ENCODE measurements around the gene NOMO2.
"Not testable (repeated sequence)": the region's sequence is repeated elsewhere in the genome, so short reads cannot be mapped to it uniquely, and the experiment has no call there.

Gene NOMO2

GRCh38 chr16:18571307-18571850 is 9.5 kb upstream of the NOMO2 start:
- H3K36me3 ChIP-seq (ENCODE audit: control insufficient read depth in 1 of 2, insufficient read depth in 2 of 2, low read length in 2 of 2); H3K4me1 ChIP-seq (ENCODE audit: control insufficient read depth in 1 of 2, insufficient read depth in 2 of 2, low read length in 2 of 2); H3K4me3 ChIP-seq (ENCODE audit: low read depth in 1 of 2, low read length in 2 of 2); H3K27me3 ChIP-seq (ENCODE audit: low read depth, low read length); H3K9me3 ChIP-seq (ENCODE audit: control insufficient read depth in 1 of 2, low read length in 2 of 2); H3K27ac ChIP-seq (ENCODE audit: low read length): not testable (repeated sequence)

- not testable (repeated sequence) for H3K27ac ChIP-seq (ENCODE audit: low read length); H3K4me3 ChIP-seq (ENCODE audit: low read depth in 1 of 2, low read length in 2 of 2); H3K36me3 ChIP-seq (ENCODE audit: control insufficient read depth in 1 of 2, insufficient read depth in 2 of 2, low read length in 2 of 2); H3K4me1 ChIP-seq (ENCODE audit: control insufficient read depth in 1 of 2, insufficient read depth in 2 of 2, low read length in 2 of 2); H3K9me3 ChIP-seq (ENCODE audit: control insufficient read depth in 1 of 2, low read length in 2 of 2); H3K27me3 ChIP-seq (ENCODE audit: low read depth, low read length)
Measured at GRCh38 chr16:18570529-18571306, 8.8 kb upstream of the NOMO2 start.

- not testable (repeated sequence) for H3K27me3 ChIP-seq (ENCODE audit: low read depth, low read length); H3K4me1 ChIP-seq (ENCODE audit: control insufficient read depth in 1 of 2, insufficient read depth in 2 of 2, low read length in 2 of 2); H3K27ac ChIP-seq (ENCODE audit: low read length); H3K36me3 ChIP-seq (ENCODE audit: control insufficient read depth in 1 of 2, insufficient read depth in 2 of 2, low read length in 2 of 2); H3K9me3 ChIP-seq (ENCODE audit: control insufficient read depth in 1 of 2, low read length in 2 of 2)
- H3K4me3 ChIP-seq (ENCODE audit: low read depth in 1 of 2, low read length in 2 of 2): peak overlapping the region; percentile 16 to 45
Measured at GRCh38 chr16:18560416-18561220, 1.3 kb downstream of the NOMO2 start.

- H3K4me3 ChIP-seq (ENCODE audit: low read depth in 1 of 2, low read length in 2 of 2); H3K36me3 ChIP-seq (ENCODE audit: control insufficient read depth in 1 of 2, insufficient read depth in 2 of 2, low read length in 2 of 2); H3K27me3 ChIP-seq (ENCODE audit: low read depth, low read length); H3K4me1 ChIP-seq (ENCODE audit: control insufficient read depth in 1 of 2, insufficient read depth in 2 of 2, low read length in 2 of 2); H3K9me3 ChIP-seq (ENCODE audit: control insufficient read depth in 1 of 2, low read length in 2 of 2); H3K27ac ChIP-seq (ENCODE audit: low read length): not testable (repeated sequence)
Measured at GRCh38 chr16:18553671-18554070, 8.2 kb downstream of the NOMO2 start.

- H3K9me3 ChIP-seq (ENCODE audit: control insufficient read depth in 1 of 2, low read length in 2 of 2); H3K27me3 ChIP-seq (ENCODE audit: low read depth, low read length); H3K36me3 ChIP-seq (ENCODE audit: control insufficient read depth in 1 of 2, insufficient read depth in 2 of 2, low read length in 2 of 2); H3K4me3 ChIP-seq (ENCODE audit: low read depth in 1 of 2, low read length in 2 of 2); H3K27ac ChIP-seq (ENCODE audit: low read length); H3K4me1 ChIP-seq (ENCODE audit: control insufficient read depth in 1 of 2, insufficient read depth in 2 of 2, low read length in 2 of 2): not testable (repeated sequence)
Measured at GRCh38 chr16:18547382-18547781, 14.5 kb downstream of the NOMO2 start.

- H3K27ac ChIP-seq (ENCODE audit: low read length); H3K27me3 ChIP-seq (ENCODE audit: low read depth, low read length); H3K4me1 ChIP-seq (ENCODE audit: control insufficient read depth in 1 of 2, insufficient read depth in 2 of 2, low read length in 2 of 2); H3K4me3 ChIP-seq (ENCODE audit: low read depth in 1 of 2, low read length in 2 of 2); H3K9me3 ChIP-seq (ENCODE audit: control insufficient read depth in 1 of 2, low read length in 2 of 2); H3K36me3 ChIP-seq (ENCODE audit: control insufficient read depth in 1 of 2, insufficient read depth in 2 of 2, low read length in 2 of 2): not testable (repeated sequence)
Measured at GRCh38 chr16:18546853-18547252, 15.0 kb downstream of the NOMO2 start.

- H3K27ac ChIP-seq (ENCODE audit: low read length): not testable (repeated sequence)
Measured at GRCh38 chr16:18544232-18545081, 17.4 kb downstream of the NOMO2 start.

GRCh38 chr16:18541912-18542311 is 20.0 kb downstream of the NOMO2 start:
- not testable (repeated sequence) for H3K27me3 ChIP-seq (ENCODE audit: low read depth, low read length); H3K27ac ChIP-seq (ENCODE audit: low read length); H3K4me1 ChIP-seq (ENCODE audit: control insufficient read depth in 1 of 2, insufficient read depth in 2 of 2, low read length in 2 of 2)

More at GRCh38 chr16:18544232-18545081, 17.4 kb downstream of the NOMO2 start:
- not testable (repeated sequence) for H3K9me3 ChIP-seq (ENCODE audit: control insufficient read depth in 1 of 2, low read length in 2 of 2); H3K4me3 ChIP-seq (ENCODE audit: low read depth in 1 of 2, low read length in 2 of 2); H3K4me1 ChIP-seq (ENCODE audit: control insufficient read depth in 1 of 2, insufficient read depth in 2 of 2, low read length in 2 of 2); H3K36me3 ChIP-seq (ENCODE audit: control insufficient read depth in 1 of 2, insufficient read depth in 2 of 2, low read length in 2 of 2); H3K27me3 ChIP-seq (ENCODE audit: low read depth, low read length)

GRCh38 chr16:18537004-18537403 is 24.9 kb downstream of the NOMO2 start:
- not testable (repeated sequence) for H3K4me3 ChIP-seq (ENCODE audit: low read depth in 1 of 2, low read length in 2 of 2); H3K36me3 ChIP-seq (ENCODE audit: control insufficient read depth in 1 of 2, insufficient read depth in 2 of 2, low read length in 2 of 2); H3K27me3 ChIP-seq (ENCODE audit: low read depth, low read length); H3K9me3 ChIP-seq (ENCODE audit: control insufficient read depth in 1 of 2, low read length in 2 of 2); H3K4me1 ChIP-seq (ENCODE audit: control insufficient read depth in 1 of 2, insufficient read depth in 2 of 2, low read length in 2 of 2); H3K27ac ChIP-seq (ENCODE audit: low read length)

More at GRCh38 chr16:18541912-18542311, 20.0 kb downstream of the NOMO2 start:
- not testable (repeated sequence) for H3K36me3 ChIP-seq (ENCODE audit: control insufficient read depth in 1 of 2, insufficient read depth in 2 of 2, low read length in 2 of 2); H3K9me3 ChIP-seq (ENCODE audit: control insufficient read depth in 1 of 2, low read length in 2 of 2); H3K4me3 ChIP-seq (ENCODE audit: low read depth in 1 of 2, low read length in 2 of 2)

GRCh38 chr16:18535519-18536168 is 26.3 kb downstream of the NOMO2 start:
- not testable (repeated sequence) for H3K4me1 ChIP-seq (ENCODE audit: control insufficient read depth in 1 of 2, insufficient read depth in 2 of 2, low read length in 2 of 2); H3K27me3 ChIP-seq (ENCODE audit: low read depth, low read length); H3K4me3 ChIP-seq (ENCODE audit: low read depth in 1 of 2, low read length in 2 of 2); H3K36me3 ChIP-seq (ENCODE audit: control insufficient read depth in 1 of 2, insufficient read depth in 2 of 2, low read length in 2 of 2); H3K9me3 ChIP-seq (ENCODE audit: control insufficient read depth in 1 of 2, low read length in 2 of 2); H3K27ac ChIP-seq (ENCODE audit: low read length)

- not testable (repeated sequence) for H3K4me1 ChIP-seq (ENCODE audit: control insufficient read depth in 1 of 2, insufficient read depth in 2 of 2, low read length in 2 of 2); H3K9me3 ChIP-seq (ENCODE audit: control insufficient read depth in 1 of 2, low read length in 2 of 2); H3K4me3 ChIP-seq (ENCODE audit: low read depth in 1 of 2, low read length in 2 of 2); H3K27me3 ChIP-seq (ENCODE audit: low read depth, low read length); H3K36me3 ChIP-seq (ENCODE audit: control insufficient read depth in 1 of 2, insufficient read depth in 2 of 2, low read length in 2 of 2); H3K27ac ChIP-seq (ENCODE audit: low read length)
Measured at GRCh38 chr16:18534308-18534707, 27.6 kb downstream of the NOMO2 start.
